Testis (tissue), 3 donors: ENCODE results near the gene NEBL. TPM values are rescaled to one million over a fixed set of nuclear protein-coding genes. Genes with fewer than 3 reads are reported as not detected.

Experiments used
- DNase-seq: peaks from one replicate; pipeline ENCODE4 v3.0.0-alpha.2; 2019
- H3K27ac ChIP-seq, 2 donors: fragments of 200-600 bp; sonication (generic); one replicate each; pipeline ENCODE4 v1.5.1; 2019
- H3K27me3 ChIP-seq: fragments of 200-600 bp; sonication (generic); one replicate; pipeline ENCODE4 v1.5.1; 2019
- H3K36me3 ChIP-seq: fragments of 200-600 bp; sonication (generic); one replicate; pipeline ENCODE4 v1.5.1; 2017; ENCODE audit warnings: low read depth; ENCODE audit errors: missing control alignments
- H3K4me1 ChIP-seq: fragments of 200-600 bp; sonication (generic); one replicate; pipeline ENCODE4 v1.5.1; 2019
- H3K4me3 ChIP-seq, 2 donors: fragments of 200-600 bp; sonication (generic); one replicate each; pipeline ENCODE4 v1.5.1; 2017 to 2019
- H3K9me3 ChIP-seq: fragments of 200-600 bp; sonication (generic); one replicate; pipeline ENCODE4 v1.5.1; 2017
- POLR2A ChIP-seq: fragments of 450-650 bp; IDR thresholded peaks from one replicate; pipeline ENCODE4 v1.6.1; 2017; ENCODE audit warnings: antibody characterized with exemption, mild to moderate bottlenecking, moderate library complexity
- WGBS, 2 donors: methylation state at CpG; one replicate each; pipeline ENCODE4 v1.1.5; 2018; 5-methylcytosine and 5-hydroxymethylcytosine counted together
- intact Hi-C: fragments of 100-400 bp; cut with DNase I; formaldehyde crosslinking; loops from one replicate; pipeline ENCODE4 v1.15.1; 2023; ENCODE audit warnings: low total_unique reads
- polyA plus RNA-seq: library from polyadenylated mRNA; stranded (reverse); fragments of 350-450 nt; fragmentation: Illumina TruSeq; extraction: RNeasy Lipid Tissue Mini Kit (QIAGEN cat#74804); gene quantifications from one replicate; pipeline ENCODE4 v1.2.3, GENCODE V29; 2014; ENCODE audit warnings: low read depth, low replicate concordance; ENCODE audit not compliant: insufficient read depth
- total RNA-seq, 2 donors: library from RNA; depleted of rRNA; stranded (reverse); fragments of >200 nt; gene quantifications; one replicate each; pipeline ENCODE4 v1.2.3, GENCODE V29; 2016
- TF ChIP-seq, protein P1 (sequence below), 3 experiments: fragments of 450-650 bp in 2 of 3; fragments of 200-600 bp in 1 of 3; sonication (generic) in 1 of 3; IDR thresholded peaks; one replicate each; pipeline ENCODE4 v1.5.1; 2016 to 2019; ENCODE audit warnings: antibody characterized with exemption in 3 of 3, mild to moderate bottlenecking in 2 of 3, moderate library complexity in 1 of 3

The NEBL gene
- total and polyA plus RNA-seq, 3 donors from 2014 or later = 4.9 to 20.0 (median 15.5) TPM

DNA sequence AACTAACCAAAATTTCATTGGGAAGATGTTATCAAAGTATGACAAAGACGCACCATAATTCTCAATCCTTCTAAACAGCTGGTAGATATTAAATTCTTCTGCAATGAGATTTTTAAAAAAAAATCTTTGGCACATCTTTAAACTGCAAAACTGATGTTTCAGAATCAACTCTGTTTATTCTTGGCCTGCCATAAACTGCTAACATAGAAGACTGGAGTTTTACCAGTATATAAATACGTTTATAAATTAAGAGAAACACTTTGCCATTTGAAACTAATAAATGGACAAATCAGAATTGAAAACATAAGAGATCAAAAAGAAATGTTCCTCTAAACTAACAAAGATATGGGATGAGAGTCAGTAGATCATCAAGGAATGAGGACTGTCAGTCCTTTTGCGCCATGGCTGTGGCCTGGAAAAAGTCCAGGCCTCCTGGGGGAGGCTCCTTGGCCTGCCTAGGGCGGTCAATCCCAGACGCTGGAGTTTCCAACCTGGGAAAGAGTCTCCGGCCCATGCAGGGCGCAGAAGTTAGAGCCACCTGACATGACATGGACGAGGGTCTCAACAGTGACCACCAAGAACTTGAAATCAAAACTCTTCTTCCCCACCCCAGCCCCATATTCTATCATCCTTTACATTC is 34.2 kb upstream of the NEBL start:
- Histone ChIP-seq H3K27me3 (no peaks in the 10 kb centered on the region), H3K9me3 (no peaks in the 10 kb centered on the region), H3K27ac (no peak overlapping the region), H3K4me1 (no peaks in the 10 kb centered on the region), H3K36me3 (no peaks in the 10 kb centered on the region), H3K4me3 (no peak overlapping the region)
- WGBS, 2 donors = 80 to 85% methylated on average over 8 of the region's 8 CpGs
- no peak for DNase-seq
- TF ChIP-seq, protein P1, sequence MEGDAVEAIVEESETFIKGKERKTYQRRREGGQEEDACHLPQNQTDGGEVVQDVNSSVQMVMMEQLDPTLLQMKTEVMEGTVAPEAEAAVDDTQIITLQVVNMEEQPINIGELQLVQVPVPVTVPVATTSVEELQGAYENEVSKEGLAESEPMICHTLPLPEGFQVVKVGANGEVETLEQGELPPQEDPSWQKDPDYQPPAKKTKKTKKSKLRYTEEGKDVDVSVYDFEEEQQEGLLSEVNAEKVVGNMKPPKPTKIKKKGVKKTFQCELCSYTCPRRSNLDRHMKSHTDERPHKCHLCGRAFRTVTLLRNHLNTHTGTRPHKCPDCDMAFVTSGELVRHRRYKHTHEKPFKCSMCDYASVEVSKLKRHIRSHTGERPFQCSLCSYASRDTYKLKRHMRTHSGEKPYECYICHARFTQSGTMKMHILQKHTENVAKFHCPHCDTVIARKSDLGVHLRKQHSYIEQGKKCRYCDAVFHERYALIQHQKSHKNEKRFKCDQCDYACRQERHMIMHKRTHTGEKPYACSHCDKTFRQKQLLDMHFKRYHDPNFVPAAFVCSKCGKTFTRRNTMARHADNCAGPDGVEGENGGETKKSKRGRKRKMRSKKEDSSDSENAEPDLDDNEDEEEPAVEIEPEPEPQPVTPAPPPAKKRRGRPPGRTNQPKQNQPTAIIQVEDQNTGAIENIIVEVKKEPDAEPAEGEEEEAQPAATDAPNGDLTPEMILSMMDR (IDR thresholded peaks at IDR 0.05) = no peak
- no peak for TF ChIP-seq POLR2A
- intact Hi-C loops = no loop called here

- Histone ChIP-seq H3K27me3 (no peaks in the 10 kb centered on the region), H3K4me1 (no peaks in the 10 kb centered on the region), H3K27ac (no peak overlapping the region), H3K36me3 (no peaks in the 10 kb centered on the region), H3K4me3 (no peak overlapping the region), H3K9me3 (no peaks in the 10 kb centered on the region)
- DNase-seq = no peak
- intact Hi-C loops = no loop called here
- 69 to 79% methylated on average over 2 of the region's 2 CpGs for WGBS, 2 donors
- TF ChIP-seq POLR2A = no peak
- TF ChIP-seq, protein P1 (IDR thresholded peaks at IDR 0.05) = no peak
Observed at GRCh38 chr10:20927456-20927855, 30.3 kb upstream of the NEBL start.

DNA sequence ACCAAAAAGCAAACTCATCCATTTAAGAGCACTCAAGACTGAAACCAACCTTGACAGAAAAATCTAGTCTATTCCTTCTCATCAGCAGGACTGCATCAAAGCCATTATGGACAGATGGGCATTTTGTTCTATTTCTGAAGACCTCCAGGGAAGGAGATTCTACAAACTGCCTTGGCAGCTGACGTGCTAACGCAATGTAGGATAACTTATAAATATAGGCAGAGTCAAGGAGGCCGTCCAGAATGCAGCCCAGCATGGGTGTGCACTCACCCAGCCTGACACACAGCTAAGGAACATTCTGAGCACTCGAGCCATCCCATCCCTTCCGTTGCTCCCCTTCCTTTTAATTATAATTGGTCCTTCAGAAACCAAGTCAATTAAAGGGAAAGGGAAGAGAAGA is 25.3 kb upstream of the NEBL start:
- TF ChIP-seq, protein P1 (IDR thresholded peaks at IDR 0.05) = no peak
- TF ChIP-seq POLR2A = no peak
- DNase-seq = no peak
- Histone ChIP-seq H3K9me3 (no peaks in the 10 kb centered on the region), H3K4me1 (no peaks in the 10 kb centered on the region), H3K27ac (no peak overlapping the region), H3K4me3 (no peak overlapping the region), H3K27me3 (no peaks in the 10 kb centered on the region), H3K36me3 (no peaks in the 10 kb centered on the region)
- whole genome bisulfite sequencing, 2 donors = 67 to 74% methylated on average over 5 of the region's 5 CpGs
- intact Hi-C loops = no loop called here

DNA sequence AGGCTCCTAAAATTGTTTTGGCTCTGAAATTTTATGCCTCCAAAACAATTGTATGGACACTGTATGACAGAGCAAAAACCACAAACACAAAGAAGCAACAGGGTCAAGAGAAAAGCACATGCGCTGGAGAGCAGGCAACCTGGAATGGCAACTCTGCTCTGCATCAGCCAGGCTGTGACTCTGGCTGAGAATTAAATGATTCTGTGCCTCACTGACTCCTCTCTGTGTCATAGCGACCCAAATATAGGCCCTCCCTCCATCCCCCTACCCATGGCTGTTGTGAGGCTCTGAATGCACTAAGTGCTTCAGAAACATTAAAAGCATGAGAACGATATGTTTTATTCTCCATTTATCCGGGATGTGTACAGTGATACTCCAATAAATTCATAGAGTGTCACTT is 24.9 kb upstream of the NEBL start:
- Histone ChIP-seq H3K4me3 (no peak overlapping the region), H3K9me3 (no peaks in the 10 kb centered on the region), H3K27me3 (no peaks in the 10 kb centered on the region), H3K36me3 (no peaks in the 10 kb centered on the region), H3K27ac (no peak overlapping the region), H3K4me1 (no peaks in the 10 kb centered on the region)
- intact Hi-C loops = no loop called here
- DNase-seq = no peak
- TF ChIP-seq POLR2A = no peak
- TF ChIP-seq, protein P1 (IDR thresholded peaks at IDR 0.05) = no peak
- WGBS, 2 donors = 86 to 87% methylated on average over 4 of the region's 4 CpGs

DNA sequence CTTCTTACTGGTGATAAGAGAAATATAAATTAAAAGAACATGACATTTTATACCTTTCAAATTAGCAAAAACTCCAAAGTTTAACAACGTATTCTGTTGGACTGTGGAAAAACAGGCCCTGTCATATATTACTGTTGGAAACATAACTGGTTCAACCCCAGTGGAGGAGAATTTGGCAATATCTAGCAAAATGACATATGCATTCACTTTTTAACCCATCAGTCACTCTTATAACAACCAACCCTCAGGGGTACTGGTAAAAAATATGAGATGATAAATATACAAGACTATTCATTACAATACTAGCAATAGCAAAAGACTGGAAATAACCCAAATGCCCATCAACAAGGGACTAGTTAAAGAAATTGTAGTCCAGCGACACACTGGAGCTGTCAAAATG is 22.9 kb upstream of the NEBL start:
- Histone ChIP-seq H3K9me3 (no peaks in the 10 kb centered on the region), H3K36me3 (no peaks in the 10 kb centered on the region), H3K4me1 (no peaks in the 10 kb centered on the region), H3K4me3 (no peak overlapping the region), H3K27me3 (no peaks in the 10 kb centered on the region), H3K27ac (no peak overlapping the region)
- intact Hi-C loops = no loop called here
- WGBS, 2 donors = 79 to 95% methylated on average over 2 of the region's 2 CpGs
- TF ChIP-seq, protein P1 (IDR thresholded peaks at IDR 0.05) = no peak
- TF ChIP-seq POLR2A = no peak
- no peak for DNase-seq
